Measurements from ENCODE around the gene DST. TPM values are rescaled to one million over a fixed set of nuclear protein-coding genes. Genes with fewer than 3 reads are reported as not detected.

Gene DST
- total RNA-seq, 1 experiment from 2014 or later = 91.9 TPM

- no peak overlapping the region for H2BK15ac ChIP-seq (ENCODE audit: low read depth, low read length)
- no peaks in the 10 kb centered on the region for H3K27me3 ChIP-seq (ENCODE audit: insufficient read depth, low read length)
- H2AFZ ChIP-seq (ENCODE audit: low read length) = no peak overlapping the region
- H3K23me2 ChIP-seq (ENCODE audit: insufficient read length, low read depth, low read length, poor library complexity, severe bottlenecking) = no peaks in the 10 kb centered on the region
- no peak overlapping the region for H2BK20ac ChIP-seq (ENCODE audit: low read depth, low read length, poor library complexity, severe bottlenecking)
- no peak for TF ChIP-seq CTCF (conservative IDR thresholded peaks at IDR 0.05)
- H3K14ac ChIP-seq (ENCODE audit: insufficient read depth, low read length) = no peak overlapping the region
- no peak overlapping the region for H3K27ac ChIP-seq (ENCODE audit: insufficient read length, low read depth, low read length)
- H3K4me1 Mint-ChIP-seq = no peaks in the 10 kb centered on the region
- no peak overlapping the region for H3K4me3 Mint-ChIP-seq
- no peak overlapping the region for H3T11ph ChIP-seq (ENCODE audit: low read length)
- H3K56ac ChIP-seq (ENCODE audit: insufficient read length, low read depth, low read length) = no peak overlapping the region
- H3K9ac ChIP-seq (ENCODE audit: extremely low read depth, insufficient read length, low read length) = no peak overlapping the region
- H2BK120ac ChIP-seq (ENCODE audit: low read depth, low read length, poor library complexity, severe bottlenecking) = no peak overlapping the region
- no peak overlapping the region for H3K4me2 ChIP-seq (ENCODE audit: insufficient read depth, insufficient read length, low read length)
- H2BK5ac ChIP-seq (ENCODE audit: insufficient read length, low read length) = no peak overlapping the region
- H4K8ac ChIP-seq (replicated peaks; ENCODE audit: insufficient read length, low read depth, low read length) = no peak overlapping the region
- WGBS (ENCODE audit: extremely low coverage, insufficient read length, low lambda C conversion rate) = no CpG with 5 or more reads among the region's 4 CpGs
- H2AK5ac ChIP-seq (ENCODE audit: insufficient read length, low read length) = no peak overlapping the region
- H3K36me3 Mint-ChIP-seq (ENCODE audit: insufficient read depth in 1 of 3, low read depth in 3 of 3) = peaks cover 14 to 31% (median 24%) of the 10 kb centered on the region in 3 experiments
- H3K4ac ChIP-seq (ENCODE audit: low read depth, low read length) = no peak overlapping the region
- H3K27me3 Mint-ChIP-seq (ENCODE audit: low read depth) = no peaks in the 10 kb centered on the region
- no peaks in the 10 kb centered on the region for H3K9me3 ChIP-seq (ENCODE audit: control insufficient read depth, low read depth, low read length)
- H3K23ac ChIP-seq (ENCODE audit: insufficient read length, low read depth, low read length) = no peak overlapping the region
- peaks cover 3 to 4% of the 10 kb centered on the region in 2 experiments; a peak in 4 of 5 replicates for H3K9me3 Mint-ChIP-seq
- DNase-seq = no peak
- H4K91ac ChIP-seq (ENCODE audit: insufficient read length, low read depth, low read length) = no peak overlapping the region
- H4K20me1 ChIP-seq (ENCODE audit: control insufficient read depth, insufficient read depth, insufficient read length) = no peaks in the 10 kb centered on the region
- H3K79me2 ChIP-seq (ENCODE audit: insufficient read depth, low read length) = no peaks in the 10 kb centered on the region
- no peaks in the 10 kb centered on the region for H3K4me1 ChIP-seq (ENCODE audit: insufficient read depth, low read length)
- no peak overlapping the region for H2BK12ac ChIP-seq (ENCODE audit: insufficient read length, low read depth, low read length)
- H4K5ac ChIP-seq (ENCODE audit: insufficient read length, low read depth, low read length) = no peak overlapping the region
- H3K27ac Mint-ChIP-seq = no peak overlapping the region; a peak in 1 of 7 replicates
- H3K18ac ChIP-seq (ENCODE audit: insufficient read length, low read depth, low read length) = no peak overlapping the region
- no peaks in the 10 kb centered on the region for H3K79me1 ChIP-seq (ENCODE audit: insufficient read depth, low read depth, low read length, poor library complexity, severe bottlenecking)
Observed at GRCh38 chr6:56581296-56581925, 61.3 kb downstream of the DST start.
